ENCODE data around the gene TMED1. TPM values are rescaled to one million over a fixed set of nuclear protein-coding genes. Genes with fewer than 3 reads are reported as not detected.

The TMED1 gene
- total RNA-seq, 1 experiment from 2014 or later, result 30.3 TPM

DNA sequence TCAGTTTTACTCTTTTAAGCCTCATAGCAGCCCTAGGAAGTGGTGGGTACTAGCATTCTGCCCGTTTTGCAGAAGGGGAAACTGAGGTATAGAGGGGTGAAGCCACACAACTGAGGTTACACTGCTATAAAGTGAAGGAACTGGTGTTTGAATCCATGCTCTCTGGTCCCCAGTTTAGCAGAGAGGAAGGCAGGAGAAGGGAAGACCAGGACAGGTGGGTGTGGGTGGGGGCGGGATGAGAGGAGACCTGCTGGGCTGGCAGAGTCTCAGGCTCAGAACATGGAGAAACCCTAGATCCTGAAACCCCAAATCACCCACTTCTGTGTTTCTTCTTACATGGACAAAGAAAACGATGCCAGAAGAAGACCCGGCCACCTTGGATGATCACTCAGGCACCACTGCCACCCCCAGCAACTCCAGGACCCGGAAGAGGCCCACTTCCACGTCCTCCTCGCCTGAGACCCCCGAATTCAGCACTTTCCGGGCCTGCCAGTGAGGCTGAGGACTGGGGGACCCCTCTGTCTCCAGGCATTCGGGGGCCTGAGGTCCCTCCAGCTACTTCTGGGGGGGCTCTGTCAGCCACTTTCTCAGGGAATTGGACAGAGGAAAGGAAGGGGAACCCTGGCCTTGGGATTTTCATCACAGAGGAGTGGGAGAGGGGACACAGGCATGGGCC lies 33.0 kb upstream of the TMED1 start:
- no peaks in the 10 kb centered on the region for H3K9me3 ChIP-seq (ENCODE audit: control insufficient read depth, insufficient read depth, low read depth, low read length)
- no peaks in the 10 kb centered on the region; the same call in 1 of the 2 replicates for H3K4me1 ChIP-seq (ENCODE audit: control insufficient read depth, insufficient read depth, low read length)
- ChIA-PET POLR2A (no interaction called here), CTCF (no interaction called here)
- no peaks in the 10 kb centered on the region for H3K27me3 ChIP-seq (ENCODE audit: control insufficient read depth, insufficient read depth, low read length)
- ATAC-seq (no peak), DNase-seq (ENCODE audit: low read depth, low spot score) (no peak)
- H3K36me3 ChIP-seq (ENCODE audit: control insufficient read depth, insufficient read depth, low read length), result peaks cover 4% of the 10 kb centered on the region; the same call in 1 of the 2 replicates
- H3K4me3 ChIP-seq (ENCODE audit: low read depth in 2 of 2, low read length in 2 of 2), result no peak overlapping the region
- BruUV-seq (replicated peaks), result no TSS peak
- intact Hi-C loops (cut with micrococcal nuclease; ENCODE audit: unreplicated experiment), result loop anchor here (10.0 kb wide), 1 partner anchor 154 kb away; the partner anchor contains the start of gene DNM2
- in situ Hi-C loops (cut with HindIII; ENCODE audit: low pct_unique_long_range_greater_than_20kb, low sequenced_read_pairs), result no loop called here
- H3K27ac ChIP-seq (ENCODE audit: low read length), result no peak overlapping the region
- TF ChIP-seq SIN3A (IDR thresholded peaks at IDR 0.05; ENCODE audit: borderline replicate concordance, insufficient read depth, low read depth, low read length) (no peak), TCF7L2 (IDR thresholded peaks at IDR 0.05; ENCODE audit: low read depth, low read length) (no peak)

DNA sequence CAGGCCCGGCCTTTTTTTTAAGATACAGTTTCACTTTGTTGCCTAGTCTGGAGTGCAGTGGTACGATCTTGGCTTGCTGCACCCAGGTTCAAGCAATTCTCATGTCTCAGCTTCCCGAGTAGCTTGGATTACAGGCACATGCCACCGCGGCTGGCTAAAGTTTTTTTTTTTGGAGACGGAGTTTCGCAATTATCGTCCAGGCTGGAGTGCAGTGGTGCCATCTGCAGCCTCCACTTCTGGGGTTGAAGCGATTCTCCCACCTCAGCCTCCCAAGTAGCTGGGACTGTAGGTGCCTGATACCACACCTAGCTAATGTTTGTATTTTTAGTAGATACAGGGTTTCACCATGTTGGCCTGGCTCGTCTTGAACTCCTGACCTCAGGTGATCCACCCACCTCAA lies 30.5 kb upstream of the TMED1 start:
- in situ Hi-C loops (cut with HindIII; ENCODE audit: low pct_unique_long_range_greater_than_20kb, low sequenced_read_pairs) (no loop called here), intact Hi-C loops (cut with micrococcal nuclease; ENCODE audit: unreplicated experiment) (loop anchor here (10.0 kb wide), 1 partner anchor 152 kb away; the partner anchor contains the start of gene DNM2)
- CTCF ChIA-PET, result no interaction called here

More for the DNA sequence above, 30.5 kb upstream of the TMED1 start:
- no peaks in the 10 kb centered on the region for H3K36me3 ChIP-seq (ENCODE audit: control insufficient read depth, insufficient read depth, low read length)
- DNase-seq (ENCODE audit: low read depth, low spot score), result no peak
- no peaks in the 10 kb centered on the region for H3K27me3 ChIP-seq (ENCODE audit: control insufficient read depth, insufficient read depth, low read length)
- no peaks in the 10 kb centered on the region for H3K9me3 ChIP-seq (ENCODE audit: control insufficient read depth, insufficient read depth, low read depth, low read length)
- peaks cover 3% of the 10 kb centered on the region; the same call in 1 of the 2 replicates for H3K4me1 ChIP-seq (ENCODE audit: control insufficient read depth, insufficient read depth, low read length)
- BruUV-seq (replicated peaks), result no TSS peak
- POLR2A ChIA-PET, result no interaction called here
- ATAC-seq, result no peak
- H3K27ac ChIP-seq (ENCODE audit: low read length), result no peak overlapping the region
- TF ChIP-seq, protein P1, sequence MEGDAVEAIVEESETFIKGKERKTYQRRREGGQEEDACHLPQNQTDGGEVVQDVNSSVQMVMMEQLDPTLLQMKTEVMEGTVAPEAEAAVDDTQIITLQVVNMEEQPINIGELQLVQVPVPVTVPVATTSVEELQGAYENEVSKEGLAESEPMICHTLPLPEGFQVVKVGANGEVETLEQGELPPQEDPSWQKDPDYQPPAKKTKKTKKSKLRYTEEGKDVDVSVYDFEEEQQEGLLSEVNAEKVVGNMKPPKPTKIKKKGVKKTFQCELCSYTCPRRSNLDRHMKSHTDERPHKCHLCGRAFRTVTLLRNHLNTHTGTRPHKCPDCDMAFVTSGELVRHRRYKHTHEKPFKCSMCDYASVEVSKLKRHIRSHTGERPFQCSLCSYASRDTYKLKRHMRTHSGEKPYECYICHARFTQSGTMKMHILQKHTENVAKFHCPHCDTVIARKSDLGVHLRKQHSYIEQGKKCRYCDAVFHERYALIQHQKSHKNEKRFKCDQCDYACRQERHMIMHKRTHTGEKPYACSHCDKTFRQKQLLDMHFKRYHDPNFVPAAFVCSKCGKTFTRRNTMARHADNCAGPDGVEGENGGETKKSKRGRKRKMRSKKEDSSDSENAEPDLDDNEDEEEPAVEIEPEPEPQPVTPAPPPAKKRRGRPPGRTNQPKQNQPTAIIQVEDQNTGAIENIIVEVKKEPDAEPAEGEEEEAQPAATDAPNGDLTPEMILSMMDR (IDR thresholded peaks at IDR 0.05), result no peak
- TF ChIP-seq TCF7L2 (IDR thresholded peaks at IDR 0.05; ENCODE audit: low read depth, low read length) (no peak), SIN3A (IDR thresholded peaks at IDR 0.05; ENCODE audit: borderline replicate concordance, insufficient read depth, low read depth, low read length) (no peak), POLR2AphosphoS5 (IDR thresholded peaks at IDR 0.05; ENCODE audit: low read depth, low read length) (no peak)
- TF ChIP-seq, protein P2, sequence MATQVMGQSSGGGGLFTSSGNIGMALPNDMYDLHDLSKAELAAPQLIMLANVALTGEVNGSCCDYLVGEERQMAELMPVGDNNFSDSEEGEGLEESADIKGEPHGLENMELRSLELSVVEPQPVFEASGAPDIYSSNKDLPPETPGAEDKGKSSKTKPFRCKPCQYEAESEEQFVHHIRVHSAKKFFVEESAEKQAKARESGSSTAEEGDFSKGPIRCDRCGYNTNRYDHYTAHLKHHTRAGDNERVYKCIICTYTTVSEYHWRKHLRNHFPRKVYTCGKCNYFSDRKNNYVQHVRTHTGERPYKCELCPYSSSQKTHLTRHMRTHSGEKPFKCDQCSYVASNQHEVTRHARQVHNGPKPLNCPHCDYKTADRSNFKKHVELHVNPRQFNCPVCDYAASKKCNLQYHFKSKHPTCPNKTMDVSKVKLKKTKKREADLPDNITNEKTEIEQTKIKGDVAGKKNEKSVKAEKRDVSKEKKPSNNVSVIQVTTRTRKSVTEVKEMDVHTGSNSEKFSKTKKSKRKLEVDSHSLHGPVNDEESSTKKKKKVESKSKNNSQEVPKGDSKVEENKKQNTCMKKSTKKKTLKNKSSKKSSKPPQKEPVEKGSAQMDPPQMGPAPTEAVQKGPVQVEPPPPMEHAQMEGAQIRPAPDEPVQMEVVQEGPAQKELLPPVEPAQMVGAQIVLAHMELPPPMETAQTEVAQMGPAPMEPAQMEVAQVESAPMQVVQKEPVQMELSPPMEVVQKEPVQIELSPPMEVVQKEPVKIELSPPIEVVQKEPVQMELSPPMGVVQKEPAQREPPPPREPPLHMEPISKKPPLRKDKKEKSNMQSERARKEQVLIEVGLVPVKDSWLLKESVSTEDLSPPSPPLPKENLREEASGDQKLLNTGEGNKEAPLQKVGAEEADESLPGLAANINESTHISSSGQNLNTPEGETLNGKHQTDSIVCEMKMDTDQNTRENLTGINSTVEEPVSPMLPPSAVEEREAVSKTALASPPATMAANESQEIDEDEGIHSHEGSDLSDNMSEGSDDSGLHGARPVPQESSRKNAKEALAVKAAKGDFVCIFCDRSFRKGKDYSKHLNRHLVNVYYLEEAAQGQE (IDR thresholded peaks at IDR 0.05; ENCODE audit: insufficient read depth in 1 of 2, low read depth in 2 of 2, low read length in 1 of 2), result no peak
- no peak overlapping the region for H3K4me3 ChIP-seq (ENCODE audit: low read depth in 2 of 2, low read length in 2 of 2)
